NCI-H748 (cell line): Measurements from ENCODE around the gene TPSG1.

Source experiments
- DNase-seq: peaks from one replicate; lab custom pipeline; 2025; ENCODE audit not compliant: unreplicated experiment; lab: John Stamatoyannopoulos, UW

TPSG1 gene

GRCh38 chr16:1217526-1217925 lies 7.5 kb downstream of the TPSG1 start:
- no peak for DNase-seq

- no peak for DNase-seq
Observed at GRCh38 chr16:1216681-1217400, 8.2 kb downstream of the TPSG1 start.

- no peak for DNase-seq
Observed at GRCh38 chr16:1216296-1216619, 8.8 kb downstream of the TPSG1 start.

- DNase-seq = no peak
Observed at GRCh38 chr16:1215574-1216295, 9.3 kb downstream of the TPSG1 start.

- no peak for DNase-seq
Observed at GRCh38 chr16:1214719-1215118, 10.3 kb downstream of the TPSG1 start.

GRCh38 chr16:1213796-1214372 lies 11.2 kb downstream of the TPSG1 start:
- DNase-seq = no peak

GRCh38 chr16:1213231-1213630 lies 11.8 kb downstream of the TPSG1 start:
- no peak for DNase-seq

- DNase-seq = no peak
Observed at GRCh38 chr16:1212616-1213194, 12.4 kb downstream of the TPSG1 start.

- no peak for DNase-seq
Observed at GRCh38 chr16:1211451-1212268, 13.4 kb downstream of the TPSG1 start.

GRCh38 chr16:1210461-1210860 lies 14.6 kb downstream of the TPSG1 start:
- DNase-seq = no peak

GRCh38 chr16:1209081-1209480 lies 16.0 kb downstream of the TPSG1 start:
- DNase-seq = no peak

GRCh38 chr16:1208239-1208830 lies 16.7 kb downstream of the TPSG1 start:
- no peak for DNase-seq

GRCh38 chr16:1206786-1207185 lies 18.3 kb downstream of the TPSG1 start:
- no peak for DNase-seq

GRCh38 chr16:1206326-1206725 lies 18.7 kb downstream of the TPSG1 start:
- no peak for DNase-seq

GRCh38 chr16:1204933-1205332 lies 20.1 kb downstream of the TPSG1 start:
- no peak for DNase-seq

- no peak for DNase-seq
Observed at GRCh38 chr16:1202274-1202673, 22.8 kb downstream of the TPSG1 start.

- no peak for DNase-seq
Observed at GRCh38 chr16:1201444-1201843, 23.6 kb downstream of the TPSG1 start.

- DNase-seq = no peak
Observed at GRCh38 chr16:1200014-1200627, 24.9 kb downstream of the TPSG1 start.

- no peak for DNase-seq
Observed at GRCh38 chr16:1199347-1200013, 25.6 kb downstream of the TPSG1 start.
